ENCODE data around the gene PRIMPOL.
"Not testable (repeated sequence)": the region's sequence is repeated elsewhere in the genome, so short reads cannot be mapped to it uniquely, and the experiment has no call there.

Gene PRIMPOL

GRCh38 chr4:184699941-184700340 lies 50.4 kb downstream of the PRIMPOL start:
- no peak for DNase-seq (ENCODE audit: extremely low read depth in 1 of 2, low read depth in 1 of 2)

GRCh38 chr4:184702114-184702513 lies 52.6 kb downstream of the PRIMPOL start:
- no peak for DNase-seq (ENCODE audit: extremely low read depth in 1 of 2, low read depth in 1 of 2)

GRCh38 chr4:184705692-184706091 lies 56.2 kb downstream of the PRIMPOL start:
- DNase-seq (ENCODE audit: extremely low read depth in 1 of 2, low read depth in 1 of 2): no peak

- DNase-seq (ENCODE audit: extremely low read depth in 1 of 2, low read depth in 1 of 2): no peak
Measured at GRCh38 chr4:184706453-184706852, 56.9 kb downstream of the PRIMPOL start.

- DNase-seq (ENCODE audit: extremely low read depth in 1 of 2, low read depth in 1 of 2): no peak
Measured at GRCh38 chr4:184712322-184712721, 62.8 kb downstream of the PRIMPOL start.

GRCh38 chr4:184713887-184714286 lies 64.3 kb downstream of the PRIMPOL start:
- no peak for DNase-seq (ENCODE audit: extremely low read depth in 1 of 2, low read depth in 1 of 2)

GRCh38 chr4:184715526-184715925 lies 66.0 kb downstream of the PRIMPOL start:
- no peak for DNase-seq (ENCODE audit: extremely low read depth in 1 of 2, low read depth in 1 of 2)

- no peak for DNase-seq (ENCODE audit: extremely low read depth in 1 of 2, low read depth in 1 of 2)
Measured at GRCh38 chr4:184719407-184719806, 69.9 kb downstream of the PRIMPOL start.

- no peak for DNase-seq (ENCODE audit: extremely low read depth in 1 of 2, low read depth in 1 of 2)
Measured at GRCh38 chr4:184721254-184721653, 71.7 kb downstream of the PRIMPOL start.

GRCh38 chr4:184722798-184723197 lies 73.3 kb downstream of the PRIMPOL start:
- no peak for DNase-seq (ENCODE audit: extremely low read depth in 1 of 2, low read depth in 1 of 2)

- DNase-seq (ENCODE audit: extremely low read depth in 1 of 2, low read depth in 1 of 2): no peak
Measured at GRCh38 chr4:184727430-184727829, 77.9 kb downstream of the PRIMPOL start.

GRCh38 chr4:184728858-184729257 lies 79.3 kb downstream of the PRIMPOL start:
- DNase-seq (ENCODE audit: extremely low read depth in 1 of 2, low read depth in 1 of 2): no peak

GRCh38 chr4:184729946-184730345 lies 80.4 kb downstream of the PRIMPOL start:
- no peak for DNase-seq (ENCODE audit: extremely low read depth in 1 of 2, low read depth in 1 of 2)

GRCh38 chr4:184731056-184731455 lies 81.5 kb downstream of the PRIMPOL start:
- DNase-seq (ENCODE audit: extremely low read depth in 1 of 2, low read depth in 1 of 2): no peak

- no peak for DNase-seq (ENCODE audit: extremely low read depth in 1 of 2, low read depth in 1 of 2)
Measured at GRCh38 chr4:184732126-184732525, 82.6 kb downstream of the PRIMPOL start.

GRCh38 chr4:184733654-184734524 lies 84.4 kb downstream of the PRIMPOL start, which contains the start of gene CENPU:
Gene CENPU (minus strand): TSS chr4:184734096. CDS start chr4:184734062, 34 bp downstream.
- DNase-seq (ENCODE audit: extremely low read depth in 1 of 2, low read depth in 1 of 2): peak; percentile 91 to 95

GRCh38 chr4:184734758-184735157 lies 85.2 kb downstream of the PRIMPOL start:
- no peak for DNase-seq (ENCODE audit: extremely low read depth in 1 of 2, low read depth in 1 of 2)

- not testable (repeated sequence) for DNase-seq (ENCODE audit: extremely low read depth in 1 of 2, low read depth in 1 of 2)
Measured at GRCh38 chr4:184739575-184739974, 90.0 kb downstream of the PRIMPOL start.

GRCh38 chr4:184740980-184741391 lies 91.4 kb downstream of the PRIMPOL start:
- DNase-seq (ENCODE audit: extremely low read depth in 1 of 2, low read depth in 1 of 2): no peak

- not testable (repeated sequence) for DNase-seq (ENCODE audit: extremely low read depth in 1 of 2, low read depth in 1 of 2)
Measured at GRCh38 chr4:184741651-184742050, 92.1 kb downstream of the PRIMPOL start.

- DNase-seq (ENCODE audit: extremely low read depth in 1 of 2, low read depth in 1 of 2): no peak
Measured at GRCh38 chr4:184743650-184744049, 94.1 kb downstream of the PRIMPOL start.

- no peak for DNase-seq (ENCODE audit: extremely low read depth in 1 of 2, low read depth in 1 of 2)
Measured at GRCh38 chr4:184744236-184744635, 94.7 kb downstream of the PRIMPOL start.

Data from stimulated activated CD8-positive, alpha-beta memory T cell treated with anti-CD3 and anti-CD28 coated beads, Interleukin-7, amount 100 ng/mL, for 48 hours (primary cell).